Stimulated activated CD8-positive, alpha-beta memory T cell treated with anti-CD3 and anti-CD28 coated beads, Interleukin-2, amount 100 ng/mL, for 1 hour (primary cell): ENCODE measurements around the gene TTLL5.

ENCODE experiments used
- DNase-seq, 2 donors: peaks; one replicate each; pipeline ENCODE4 v3.0.0-alpha.2; 2020; ENCODE audit warnings: low read depth in 2 of 2

The TTLL5 gene

GRCh38 chr14:75866970-75867369 is 205.9 kb downstream of the TTLL5 start:
- no peak for DNase-seq

- no peak for DNase-seq
Observed at GRCh38 chr14:75871181-75871880, 210.3 kb downstream of the TTLL5 start.

GRCh38 chr14:75875958-75876357 is 214.9 kb downstream of the TTLL5 start:
- no peak for DNase-seq

- no peak for DNase-seq
Observed at GRCh38 chr14:75876530-75876929, 215.5 kb downstream of the TTLL5 start.

GRCh38 chr14:75877292-75877691 is 216.2 kb downstream of the TTLL5 start:
- DNase-seq: no peak

- no peak for DNase-seq
Observed at GRCh38 chr14:75877884-75878283, 216.8 kb downstream of the TTLL5 start.

- no peak for DNase-seq
Observed at GRCh38 chr14:75879031-75879430, 218.0 kb downstream of the TTLL5 start.

GRCh38 chr14:75880512-75880911 is 219.5 kb downstream of the TTLL5 start:
- no peak for DNase-seq

GRCh38 chr14:75881994-75882393 is 220.9 kb downstream of the TTLL5 start:
- DNase-seq: no peak

- no peak for DNase-seq
Observed at GRCh38 chr14:75884198-75884611, 223.2 kb downstream of the TTLL5 start.

- DNase-seq: no peak
Observed at GRCh38 chr14:75885829-75886228, 224.8 kb downstream of the TTLL5 start.

- DNase-seq: no peak
Observed at GRCh38 chr14:75886636-75887348, 225.7 kb downstream of the TTLL5 start.

GRCh38 chr14:75888945-75889344 is 227.9 kb downstream of the TTLL5 start:
- no peak for DNase-seq

GRCh38 chr14:75896341-75896740 is 235.3 kb downstream of the TTLL5 start:
- no peak for DNase-seq

GRCh38 chr14:75904311-75904710 is 243.3 kb downstream of the TTLL5 start:
- no peak for DNase-seq

GRCh38 chr14:75905147-75905904 is 244.3 kb downstream of the TTLL5 start:
- no peak for DNase-seq

GRCh38 chr14:75906228-75906627 is 245.2 kb downstream of the TTLL5 start:
- DNase-seq: no peak

GRCh38 chr14:75906680-75907280 is 245.7 kb downstream of the TTLL5 start:
- peak; percentile 28 to 46 for DNase-seq

GRCh38 chr14:75907756-75908359 is 246.8 kb downstream of the TTLL5 start:
- no peak for DNase-seq

- DNase-seq: no peak
Observed at GRCh38 chr14:75909630-75910029, 248.6 kb downstream of the TTLL5 start.

- DNase-seq: no peak
Observed at GRCh38 chr14:75910048-75910447, 249.0 kb downstream of the TTLL5 start.

- DNase-seq: no peak
Observed at GRCh38 chr14:75911883-75912282, 250.8 kb downstream of the TTLL5 start.
